ENCODE results near the gene ULK2. TPM values are rescaled to one million over a fixed set of nuclear protein-coding genes. Genes with fewer than 3 reads are reported as not detected.

The ULK2 gene
- total and polyA plus RNA-seq, 2 of the 13 experiments (the other 11 are each of a cell fraction or from before 2014, with no cell fraction given), result 0.01 TPM; not detected in 1

GRCh38 chr17:19877364-19877945, 9.7 kb upstream of the ULK2 start:
- in situ Hi-C loops (cut with HindIII; ENCODE audit: extremely low pct_ligation_motif_present, low pct_unique_long_range_greater_than_20kb) (no loop called here), intact Hi-C loops (cut with micrococcal nuclease; ENCODE audit: unreplicated experiment) (no loop called here)
- Histone ChIP-seq H3K9me3 (ENCODE audit: low read length) (no peaks in the 10 kb centered on the region), H4K20me1 (ENCODE audit: insufficient read depth, low read length) (no peaks in the 10 kb centered on the region), H3K79me2 (ENCODE audit: insufficient read depth, low read length) (no peaks in the 10 kb centered on the region), H3K27ac (ENCODE audit: extremely low read length, insufficient read depth, low read length) (no peak overlapping the region), H3K9ac (ENCODE audit: insufficient read depth, low read depth, low read length) (no peak overlapping the region), H3K4me1 (ENCODE audit: insufficient read depth, low read length) (no peaks in the 10 kb centered on the region), H2AFZ (ENCODE audit: low read length) (no peak overlapping the region), H3K36me3 (replicated peaks in 1 of 2; ENCODE audit: control insufficient read depth in 1 of 2, insufficient read depth in 2 of 2, low read length in 2 of 2) (no peaks in the 10 kb centered on the region), H3K4me2 (ENCODE audit: low read depth, low read length) (no peak overlapping the region), H3K27me3 (ENCODE audit: control insufficient read depth in 1 of 2, insufficient read depth in 2 of 2, low read length in 2 of 2) (no peaks in the 10 kb centered on the region; a peak in 1 of 5 replicates), H3K4me3 (replicated peaks in 1 of 3; ENCODE audit: insufficient read depth in 1 of 3, low read depth in 2 of 3, low read length in 3 of 3) (no peak overlapping the region)
- CTCF ChIA-PET (ENCODE audit: low intra/inter-chr PET ratio, low total read pairs), result no interaction called here
- no peak for TF ChIP-seq BCL3 (CRISPR knock-in tag; IDR thresholded peaks at IDR 0.05)
- no peak for TF ChIP-seq ZNF879 (CRISPR knock-in tag; IDR thresholded peaks at IDR 0.05)
- TF ChIP-seq ESRRA (CRISPR knock-in tag; IDR thresholded peaks at IDR 0.05; ENCODE audit: low read depth), result no peak
- TF ChIP-seq ZNF772 (CRISPR knock-in tag; IDR thresholded peaks at IDR 0.05), result no peak
- no peak for TF ChIP-seq NFRKB (IDR thresholded peaks at IDR 0.05)
- TF ChIP-seq ATF3 (CRISPR knock-in tag; IDR thresholded peaks at IDR 0.05), result no peak
- no peak for TF ChIP-seq MED8 (CRISPR knock-in tag; IDR thresholded peaks at IDR 0.05; ENCODE audit: insufficient replicate concordance)
- no peak for TF ChIP-seq ZNF800 (CRISPR knock-in tag; IDR thresholded peaks at IDR 0.05)
- POLR2A ChIA-PET, result no interaction called here
- no TSS peak for BruUV-seq (replicated peaks)
- no peak for ATAC-seq
- DNase-seq (ENCODE audit: low spot score), result no peak
- 20% methylated on average over 6 of the region's 6 CpGs for WGBS (ENCODE audit: low lambda C conversion rate)
- FAIRE-seq, result no peak

Data from HepG2 (cell line).